GM23338 (cell line): ENCODE results near the gene TMEM178A. TPM values are rescaled to one million over a fixed set of nuclear protein-coding genes. Genes with fewer than 3 reads are reported as not detected.

Source experiments
- ATAC-seq: fragments of 200-7000 bp; cut with Tn5 transposase; 3 replicates; pipeline ENCODE4 v1.9.1; 2020
- DNase-seq: peaks from one replicate; pipeline ENCODE4 v3.0.0-alpha.2; 2015; ENCODE audit warnings: low spot score
- H2AFZ ChIP-seq: fragments of 200-600 bp; sonication (generic); 2 replicates; pipeline ENCODE4 v1.8.0; 2016; ENCODE audit warnings: antibody characterized with exemption, mild to moderate bottlenecking, moderate library complexity
- H3F3A ChIP-seq: fragments of 200-600 bp; sonication (generic); replicated peaks from 2 replicates; pipeline ENCODE4 v1.8.0; 2017; ENCODE audit warnings: antibody characterized with exemption, mixed run types, low read depth
- H3K27ac ChIP-seq: fragments of 200-600 bp; sonication (generic); 2 replicates; pipeline ENCODE4 v1.6.1; 2016; ENCODE audit warnings: low read depth
- H3K27me3 ChIP-seq: fragments of 200-600 bp; sonication (generic); 2 replicates; pipeline ENCODE4 v1.8.0; 2016; ENCODE audit warnings: mild to moderate bottlenecking, mixed run types, moderate library complexity; ENCODE audit not compliant: insufficient read depth
- H3K36me3 ChIP-seq: fragments of 200-600 bp; sonication (generic); 2 replicates; pipeline ENCODE4 v1.8.0; 2016; ENCODE audit warnings: mild to moderate bottlenecking; ENCODE audit not compliant: insufficient read depth
- H3K4me1 ChIP-seq: fragments of 200-600 bp; sonication (generic); 2 replicates; pipeline ENCODE4 v1.8.0; 2016; ENCODE audit warnings: mild to moderate bottlenecking, moderate library complexity; ENCODE audit not compliant: insufficient read depth
- H3K4me2 ChIP-seq: fragments of 200-600 bp; sonication (generic); 2 replicates; pipeline ENCODE4 v1.7.1; 2017; ENCODE audit warnings: mixed run types
- H3K4me3 ChIP-seq: fragments of 200-600 bp; sonication (generic); 2 replicates; pipeline ENCODE4 v1.6.1; 2016; ENCODE audit warnings: mixed run types
- H3K79me2 ChIP-seq: fragments of 200-600 bp; sonication (generic); replicated peaks from 2 replicates; pipeline ENCODE4 v1.8.0; 2017; ENCODE audit warnings: mild to moderate bottlenecking; ENCODE audit not compliant: insufficient read depth
- H3K9me2 ChIP-seq: fragments of 200-600 bp; sonication (generic); 2 replicates; pipeline ENCODE4 v1.8.0; 2017; ENCODE audit not compliant: insufficient read depth
- H4K20me1 ChIP-seq: fragments of 200-600 bp; sonication (generic); replicated peaks from 2 replicates; pipeline ENCODE4 v1.8.0; 2017; ENCODE audit warnings: mild to moderate bottlenecking; ENCODE audit not compliant: insufficient read depth
- H3K27ac Mint-ChIP-seq: 2 replicates; pipeline ENCODE4 v1.8.0; 2020; ENCODE audit warnings: inconsistent platforms, mild to moderate bottlenecking, moderate library complexity, mixed read lengths
- H3K27me3 Mint-ChIP-seq: 3 replicates; pipeline ENCODE4 v1.8.0; 2022; ENCODE audit warnings: low read depth, mild to moderate bottlenecking, moderate library complexity, mixed read lengths, inconsistent platforms; ENCODE audit not compliant: insufficient read depth, poor library complexity
- H3K36me3 Mint-ChIP-seq: 3 replicates; pipeline ENCODE4 v1.8.0; 2021; ENCODE audit warnings: low read depth, mild to moderate bottlenecking, inconsistent platforms, moderate library complexity, mixed read lengths
- H3K4me1 Mint-ChIP-seq: 3 replicates; pipeline ENCODE4 v1.8.0; 2020; ENCODE audit warnings: mild to moderate bottlenecking, inconsistent platforms, mixed read lengths
- H3K4me3 Mint-ChIP-seq: 3 replicates; pipeline ENCODE4 v1.8.0; 2021; ENCODE audit warnings: moderate library complexity, mild to moderate bottlenecking, inconsistent platforms, mixed read lengths
- H3K9me3 Mint-ChIP-seq: 3 replicates; pipeline ENCODE4 v1.8.0; 2020; ENCODE audit warnings: moderate library complexity, mild to moderate bottlenecking, inconsistent platforms, mixed read lengths
- EZH2 ChIP-seq: fragments of 200-600 bp; sonication (generic); IDR thresholded peaks from one replicate; pipeline ENCODE4 v1.8.0; 2017; ENCODE audit warnings: antibody characterized with exemption, mild to moderate bottlenecking, low read depth; ENCODE audit not compliant: unreplicated experiment
- EZH2phosphoT487 ChIP-seq: fragments of 200-600 bp; sonication (generic); IDR thresholded peaks from one replicate; pipeline ENCODE4 v1.8.1; 2018; ENCODE audit warnings: antibody characterized with exemption; ENCODE audit not compliant: unreplicated experiment
- POLR2AphosphoS5 ChIP-seq: IDR thresholded peaks from 2 replicates; pipeline ENCODE4 v1.6.1; 2016; ENCODE audit warnings: antibody characterized with exemption, low read depth
- polyA plus RNA-seq: library from polyadenylated mRNA; unstranded; fragments of >200 nt; fragmentation: Nextera tagmentation; extraction: Ambion mirVana; gene quantifications from 2 replicates; pipeline ENCODE4 v1.2.1, GENCODE V29; 2016
- total RNA-seq: library from RNA; depleted of rRNA; stranded (reverse); fragments of >200 nt; shearing (Covaris generic); gene quantifications from 2 replicates; pipeline ENCODE4 v1.2.3, GENCODE V29; 2014
- TF ChIP-seq, protein P1 (sequence below): fragments of 250-450 bp; sonication (Bioruptor Pico); IDR thresholded peaks from 2 replicates; pipeline ENCODE4 v1.5.0; 2020; ENCODE audit warnings: mild to moderate bottlenecking, moderate library complexity

TMEM178A gene
- total and polyA plus RNA-seq, 2 experiments from 2014 or later, result 10.3 to 12.3 TPM

- TF ChIP-seq, protein P1, sequence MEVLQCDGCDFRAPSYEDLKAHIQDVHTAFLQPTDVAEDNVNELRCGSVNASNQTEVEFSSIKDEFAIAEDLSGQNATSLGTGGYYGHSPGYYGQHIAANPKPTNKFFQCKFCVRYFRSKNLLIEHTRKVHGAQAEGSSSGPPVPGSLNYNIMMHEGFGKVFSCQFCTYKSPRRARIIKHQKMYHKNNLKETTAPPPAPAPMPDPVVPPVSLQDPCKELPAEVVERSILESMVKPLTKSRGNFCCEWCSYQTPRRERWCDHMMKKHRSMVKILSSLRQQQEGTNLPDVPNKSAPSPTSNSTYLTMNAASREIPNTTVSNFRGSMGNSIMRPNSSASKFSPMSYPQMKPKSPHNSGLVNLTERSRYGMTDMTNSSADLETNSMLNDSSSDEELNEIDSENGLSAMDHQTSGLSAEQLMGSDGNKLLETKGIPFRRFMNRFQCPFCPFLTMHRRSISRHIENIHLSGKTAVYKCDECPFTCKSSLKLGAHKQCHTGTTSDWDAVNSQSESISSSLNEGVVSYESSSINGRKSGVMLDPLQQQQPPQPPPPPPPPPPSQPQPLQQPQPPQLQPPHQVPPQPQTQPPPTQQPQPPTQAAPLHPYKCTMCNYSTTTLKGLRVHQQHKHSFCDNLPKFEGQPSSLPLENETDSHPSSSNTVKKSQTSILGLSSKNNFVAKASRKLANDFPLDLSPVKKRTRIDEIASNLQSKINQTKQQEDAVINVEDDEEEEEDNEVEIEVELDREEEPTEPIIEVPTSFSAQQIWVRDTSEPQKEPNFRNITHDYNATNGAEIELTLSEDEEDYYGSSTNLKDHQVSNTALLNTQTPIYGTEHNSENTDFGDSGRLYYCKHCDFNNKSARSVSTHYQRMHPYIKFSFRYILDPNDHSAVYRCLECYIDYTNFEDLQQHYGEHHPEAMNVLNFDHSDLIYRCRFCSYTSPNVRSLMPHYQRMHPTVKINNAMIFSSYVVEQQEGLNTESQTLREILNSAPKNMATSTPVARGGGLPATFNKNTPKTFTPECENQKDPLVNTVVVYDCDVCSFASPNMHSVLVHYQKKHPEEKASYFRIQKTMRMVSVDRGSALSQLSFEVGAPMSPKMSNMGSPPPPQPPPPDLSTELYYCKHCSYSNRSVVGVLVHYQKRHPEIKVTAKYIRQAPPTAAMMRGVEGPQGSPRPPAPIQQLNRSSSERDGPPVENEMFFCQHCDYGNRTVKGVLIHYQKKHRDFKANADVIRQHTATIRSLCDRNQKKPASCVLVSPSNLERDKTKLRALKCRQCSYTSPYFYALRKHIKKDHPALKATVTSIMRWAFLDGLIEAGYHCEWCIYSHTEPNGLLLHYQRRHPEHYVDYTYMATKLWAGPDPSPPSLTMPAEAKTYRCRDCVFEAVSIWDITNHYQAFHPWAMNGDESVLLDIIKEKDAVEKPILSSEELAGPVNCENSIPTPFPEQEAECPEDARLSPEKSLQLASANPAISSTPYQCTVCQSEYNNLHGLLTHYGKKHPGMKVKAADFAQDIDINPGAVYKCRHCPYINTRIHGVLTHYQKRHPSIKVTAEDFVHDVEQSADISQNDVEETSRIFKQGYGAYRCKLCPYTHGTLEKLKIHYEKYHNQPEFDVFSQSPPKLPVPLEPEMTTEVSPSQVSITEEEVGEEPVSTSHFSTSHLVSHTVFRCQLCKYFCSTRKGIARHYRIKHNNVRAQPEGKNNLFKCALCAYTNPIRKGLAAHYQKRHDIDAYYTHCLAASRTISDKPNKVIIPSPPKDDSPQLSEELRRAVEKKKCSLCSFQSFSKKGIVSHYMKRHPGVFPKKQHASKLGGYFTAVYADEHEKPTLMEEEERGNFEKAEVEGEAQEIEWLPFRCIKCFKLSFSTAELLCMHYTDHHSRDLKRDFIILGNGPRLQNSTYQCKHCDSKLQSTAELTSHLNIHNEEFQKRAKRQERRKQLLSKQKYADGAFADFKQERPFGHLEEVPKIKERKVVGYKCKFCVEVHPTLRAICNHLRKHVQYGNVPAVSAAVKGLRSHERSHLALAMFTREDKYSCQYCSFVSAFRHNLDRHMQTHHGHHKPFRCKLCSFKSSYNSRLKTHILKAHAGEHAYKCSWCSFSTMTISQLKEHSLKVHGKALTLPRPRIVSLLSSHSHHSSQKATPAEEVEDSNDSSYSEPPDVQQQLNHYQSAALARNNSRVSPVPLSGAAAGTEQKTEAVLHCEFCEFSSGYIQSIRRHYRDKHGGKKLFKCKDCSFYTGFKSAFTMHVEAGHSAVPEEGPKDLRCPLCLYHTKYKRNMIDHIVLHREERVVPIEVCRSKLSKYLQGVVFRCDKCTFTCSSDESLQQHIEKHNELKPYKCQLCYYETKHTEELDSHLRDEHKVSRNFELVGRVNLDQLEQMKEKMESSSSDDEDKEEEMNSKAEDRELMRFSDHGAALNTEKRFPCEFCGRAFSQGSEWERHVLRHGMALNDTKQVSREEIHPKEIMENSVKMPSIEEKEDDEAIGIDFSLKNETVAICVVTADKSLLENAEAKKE (CRISPR knock-in tag), result no peak
- TF ChIP-seq EZH2phosphoT487, result no peak
- TF ChIP-seq EZH2, result peak; percentile 63
Observed at GRCh38 chr2:39664888-39665591, 677 bp upstream of the TMEM178A start (continued).

GRCh38 chr2:39666491-39667101, 879 bp downstream of the TMEM178A start:
- no peaks in the 10 kb centered on the region for H3K9me2 ChIP-seq
- H3K4me3 ChIP-seq, result peak overlapping the region; percentile 86
- Mint-ChIP-seq H3K27ac (no peak overlapping the region), H3K9me3 (no peaks in the 10 kb centered on the region; the same call in 1 of the 3 replicates), H3K4me3 (peak overlapping the region; percentile 90), H3K4me1 (peaks cover 34% of the 10 kb centered on the region), H3K27me3 (peaks cover 33% of the 10 kb centered on the region), H3K36me3 (peaks cover 2% of the 10 kb centered on the region; the same call in 1 of the 3 replicates)
- H3K36me3 ChIP-seq, result no peaks in the 10 kb centered on the region
- peak; percentile 44 for DNase-seq
- H3K79me2 ChIP-seq, result peaks cover 27% of the 10 kb centered on the region
- no peak overlapping the region for H3K27ac ChIP-seq
- peaks cover 43% of the 10 kb centered on the region for H3K27me3 ChIP-seq
- peak; percentile 10 for ATAC-seq
- H3K4me1 ChIP-seq, result peaks cover 27% of the 10 kb centered on the region
- H4K20me1 ChIP-seq, result no peaks in the 10 kb centered on the region
- peak overlapping the region; percentile 100 for H3K4me2 ChIP-seq
- H2AFZ ChIP-seq, result peak overlapping the region; percentile 94
- no peaks in the 10 kb centered on the region; the same call in 1 of the 2 replicates for H3F3A ChIP-seq
- no peak for TF ChIP-seq POLR2AphosphoS5
- TF ChIP-seq EZH2, result peak; percentile 70
